Measurements from ENCODE around the gene CAPN10.

DNA sequence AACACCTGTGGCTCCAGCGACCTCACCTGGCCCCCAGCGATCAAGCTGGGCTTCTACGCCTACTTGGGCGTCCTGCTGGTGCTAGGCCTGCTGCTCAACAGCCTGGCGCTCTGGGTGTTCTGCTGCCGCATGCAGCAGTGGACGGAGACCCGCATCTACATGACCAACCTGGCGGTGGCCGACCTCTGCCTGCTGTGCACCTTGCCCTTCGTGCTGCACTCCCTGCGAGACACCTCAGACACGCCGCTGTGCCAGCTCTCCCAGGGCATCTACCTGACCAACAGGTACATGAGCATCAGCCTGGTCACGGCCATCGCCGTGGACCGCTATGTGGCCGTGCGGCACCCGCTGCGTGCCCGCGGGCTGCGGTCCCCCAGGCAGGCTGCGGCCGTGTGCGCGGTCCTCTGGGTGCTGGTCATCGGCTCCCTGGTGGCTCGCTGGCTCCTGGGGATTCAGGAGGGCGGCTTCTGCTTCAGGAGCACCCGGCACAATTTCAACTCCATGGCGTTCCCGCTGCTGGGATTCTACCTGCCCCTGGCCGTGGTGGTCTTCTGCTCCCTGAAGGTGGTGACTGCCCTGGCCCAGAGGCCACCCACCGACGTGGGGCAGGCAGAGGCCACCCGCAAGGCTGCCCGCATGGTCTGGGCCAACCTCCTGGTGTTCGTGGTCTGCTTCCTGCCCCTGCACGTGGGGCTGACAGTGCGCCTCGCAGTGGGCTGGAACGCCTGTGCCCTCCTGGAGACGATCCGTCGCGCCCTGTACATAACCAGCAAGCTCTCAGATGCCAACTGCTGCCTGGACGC, 43.6 kb downstream of the CAPN10 start:
- TF ChIP-seq POLR2A (IDR thresholded peaks at IDR 0.05), result no peak
- TF ChIP-seq, protein P1, sequence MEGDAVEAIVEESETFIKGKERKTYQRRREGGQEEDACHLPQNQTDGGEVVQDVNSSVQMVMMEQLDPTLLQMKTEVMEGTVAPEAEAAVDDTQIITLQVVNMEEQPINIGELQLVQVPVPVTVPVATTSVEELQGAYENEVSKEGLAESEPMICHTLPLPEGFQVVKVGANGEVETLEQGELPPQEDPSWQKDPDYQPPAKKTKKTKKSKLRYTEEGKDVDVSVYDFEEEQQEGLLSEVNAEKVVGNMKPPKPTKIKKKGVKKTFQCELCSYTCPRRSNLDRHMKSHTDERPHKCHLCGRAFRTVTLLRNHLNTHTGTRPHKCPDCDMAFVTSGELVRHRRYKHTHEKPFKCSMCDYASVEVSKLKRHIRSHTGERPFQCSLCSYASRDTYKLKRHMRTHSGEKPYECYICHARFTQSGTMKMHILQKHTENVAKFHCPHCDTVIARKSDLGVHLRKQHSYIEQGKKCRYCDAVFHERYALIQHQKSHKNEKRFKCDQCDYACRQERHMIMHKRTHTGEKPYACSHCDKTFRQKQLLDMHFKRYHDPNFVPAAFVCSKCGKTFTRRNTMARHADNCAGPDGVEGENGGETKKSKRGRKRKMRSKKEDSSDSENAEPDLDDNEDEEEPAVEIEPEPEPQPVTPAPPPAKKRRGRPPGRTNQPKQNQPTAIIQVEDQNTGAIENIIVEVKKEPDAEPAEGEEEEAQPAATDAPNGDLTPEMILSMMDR (IDR thresholded peaks at IDR 0.05), result no peak

Data from uterus (tissue), 2 donors.